T-helper 1 cell treated with Interleukin-12 subunit alpha and Interleukin-12 subunit beta and Interleukin-4 antibody, amounts not matched to agents 30 μg/mL and 1 μg/mL, for 36 hours (primary cell): ENCODE measurements around the gene ARL6IP1.

Source experiments
- H3K27ac Mint-ChIP-seq: one replicate; pipeline ENCODE4 v1.8.0; 2021; ENCODE audit warnings: mild to moderate bottlenecking, mixed read lengths
- H3K27me3 Mint-ChIP-seq: one replicate; pipeline ENCODE4 v1.8.0; 2021; ENCODE audit warnings: low read depth, mixed read lengths
- H3K36me3 Mint-ChIP-seq: one replicate; pipeline ENCODE4 v1.8.0; 2021; ENCODE audit warnings: low read depth, mixed read lengths
- H3K4me1 Mint-ChIP-seq: one replicate; pipeline ENCODE4 v1.8.0; 2021; ENCODE audit warnings: low read depth, mixed read lengths
- H3K4me3 Mint-ChIP-seq: one replicate; pipeline ENCODE4 v1.8.0; 2021; ENCODE audit warnings: mild to moderate bottlenecking, moderate library complexity, mixed read lengths
- H3K9me3 Mint-ChIP-seq: one replicate; pipeline ENCODE4 v1.8.0; 2021; ENCODE audit warnings: mixed read lengths

The ARL6IP1 gene

DNA sequence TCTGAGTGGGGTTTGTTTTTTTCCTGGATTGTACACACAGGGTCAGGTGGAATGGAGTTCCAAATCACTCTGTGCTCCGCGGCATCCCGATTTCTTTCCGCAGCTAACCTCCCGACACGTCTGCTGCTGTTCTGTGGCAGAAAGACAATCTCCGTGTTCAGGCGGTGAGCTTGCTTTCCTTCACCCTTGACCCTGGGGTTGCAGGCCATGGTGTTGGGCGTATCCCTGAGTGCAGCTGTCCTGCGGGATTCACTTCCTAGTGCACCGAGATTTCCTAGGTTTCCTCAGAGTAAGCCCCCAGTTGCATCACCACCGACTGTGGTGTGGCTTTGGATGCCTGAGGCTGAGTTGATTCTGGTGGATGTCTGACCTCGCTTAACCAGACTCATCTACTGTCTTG, 7.8 kb upstream of the ARL6IP1 start:
- no peak overlapping the region for H3K4me3 Mint-ChIP-seq
- H3K4me1 Mint-ChIP-seq, result peaks cover 20% of the 10 kb centered on the region
- H3K36me3 Mint-ChIP-seq, result peaks cover 60% of the 10 kb centered on the region
- no peaks in the 10 kb centered on the region for H3K27me3 Mint-ChIP-seq
- H3K9me3 Mint-ChIP-seq, result no peaks in the 10 kb centered on the region
- H3K27ac Mint-ChIP-seq, result no peak overlapping the region

DNA sequence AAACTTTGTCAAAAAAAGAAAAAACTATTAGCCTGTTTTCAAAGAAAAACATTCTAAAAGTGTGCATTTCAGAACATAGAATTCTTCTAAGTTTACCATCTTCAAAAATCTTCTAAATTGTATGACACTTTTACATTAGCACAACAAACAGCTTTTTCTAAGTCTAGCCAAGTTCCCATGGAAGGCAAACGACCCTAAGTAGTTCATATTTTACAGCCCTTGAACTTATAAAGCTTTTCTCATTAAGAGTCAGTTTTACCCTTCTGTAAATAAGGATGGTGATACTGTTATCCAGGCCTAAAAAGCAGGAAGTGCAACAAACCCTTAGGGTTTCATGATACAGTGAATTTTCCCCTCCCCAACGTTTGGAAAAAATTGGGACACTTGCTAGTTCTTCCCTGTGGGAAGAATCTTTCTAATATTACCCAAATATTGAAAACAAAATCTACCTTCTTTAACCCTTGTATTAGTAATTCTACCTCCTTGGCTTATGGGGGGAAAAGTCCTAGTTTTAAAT, 4.0 kb upstream of the ARL6IP1 start:
- Mint-ChIP-seq H3K27me3 (no peaks in the 10 kb centered on the region), H3K36me3 (peaks cover 48% of the 10 kb centered on the region), H3K27ac (peak overlapping the region; percentile 95), H3K9me3 (no peaks in the 10 kb centered on the region), H3K4me1 (peaks cover 39% of the 10 kb centered on the region), H3K4me3 (no peak overlapping the region)

DNA sequence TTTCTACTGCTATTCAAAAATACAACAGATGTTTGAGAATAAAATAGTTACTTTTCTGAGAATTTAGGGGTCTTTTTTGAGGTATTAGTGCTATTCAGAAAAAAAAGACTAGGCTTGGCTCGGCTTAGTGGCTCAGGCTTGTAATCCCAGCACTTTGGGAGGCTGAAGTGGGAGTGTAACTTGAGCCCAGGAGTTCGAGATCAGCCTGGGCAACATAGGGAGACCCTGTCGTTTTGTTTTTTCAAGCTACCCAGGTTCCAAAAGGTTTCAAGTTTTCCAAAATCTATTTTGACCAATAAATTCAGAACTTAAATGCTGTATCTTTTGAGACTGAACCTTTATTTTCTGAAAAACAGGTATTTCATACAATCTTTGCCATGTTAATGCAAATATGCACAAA, 3.2 kb upstream of the ARL6IP1 start:
- Mint-ChIP-seq H3K4me1 (peaks cover 47% of the 10 kb centered on the region), H3K36me3 (peaks cover 44% of the 10 kb centered on the region), H3K4me3 (no peak overlapping the region), H3K9me3 (no peaks in the 10 kb centered on the region), H3K27ac (peak overlapping the region; percentile 95), H3K27me3 (no peaks in the 10 kb centered on the region)

DNA sequence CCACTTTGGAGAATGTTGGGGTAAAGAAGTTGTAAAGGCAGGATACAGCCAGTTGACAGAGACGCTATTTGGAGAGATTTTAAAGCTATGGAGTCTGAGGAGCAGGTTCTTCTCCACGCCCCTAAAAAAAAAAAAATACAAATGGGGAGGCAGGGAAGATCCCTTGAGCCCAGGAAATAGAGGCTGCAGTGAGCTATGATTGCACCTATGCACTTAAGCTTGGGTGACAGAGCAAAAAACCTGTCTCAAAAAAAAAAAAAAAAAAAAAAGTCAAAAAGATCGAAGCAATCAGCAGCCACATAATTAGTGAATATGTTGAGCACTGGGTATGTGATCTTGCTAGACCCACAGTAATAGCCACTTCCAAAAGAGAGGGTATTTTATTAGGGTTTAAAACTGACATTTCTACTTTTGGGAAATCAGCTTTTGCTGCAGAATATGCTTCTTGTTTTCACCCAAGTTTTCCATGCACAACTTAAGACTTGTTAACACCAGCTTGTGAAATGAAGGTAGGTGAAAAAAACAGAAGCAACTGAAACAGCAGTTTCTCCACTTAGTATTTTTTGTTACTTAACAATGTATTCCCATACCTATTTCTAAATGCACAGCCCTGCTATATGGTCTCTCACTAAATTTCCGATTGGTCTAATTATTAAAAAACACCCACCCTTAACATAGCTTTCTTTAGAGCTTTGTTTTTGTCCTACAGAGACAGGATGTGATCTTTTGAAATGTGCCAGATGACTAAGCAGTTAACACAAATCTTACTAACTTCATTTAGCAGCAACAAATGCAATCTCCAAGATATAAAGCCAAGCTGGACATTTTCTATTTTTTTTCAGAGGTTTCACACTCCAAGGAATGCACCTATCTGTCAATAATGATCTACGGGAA, 2.5 kb upstream of the ARL6IP1 start:
- Mint-ChIP-seq H3K4me1 (peaks cover 51% of the 10 kb centered on the region), H3K36me3 (peaks cover 37% of the 10 kb centered on the region), H3K4me3 (peak overlapping the region; percentile 70), H3K9me3 (no peaks in the 10 kb centered on the region), H3K27me3 (no peaks in the 10 kb centered on the region), H3K27ac (peak overlapping the region; percentile 95)

DNA sequence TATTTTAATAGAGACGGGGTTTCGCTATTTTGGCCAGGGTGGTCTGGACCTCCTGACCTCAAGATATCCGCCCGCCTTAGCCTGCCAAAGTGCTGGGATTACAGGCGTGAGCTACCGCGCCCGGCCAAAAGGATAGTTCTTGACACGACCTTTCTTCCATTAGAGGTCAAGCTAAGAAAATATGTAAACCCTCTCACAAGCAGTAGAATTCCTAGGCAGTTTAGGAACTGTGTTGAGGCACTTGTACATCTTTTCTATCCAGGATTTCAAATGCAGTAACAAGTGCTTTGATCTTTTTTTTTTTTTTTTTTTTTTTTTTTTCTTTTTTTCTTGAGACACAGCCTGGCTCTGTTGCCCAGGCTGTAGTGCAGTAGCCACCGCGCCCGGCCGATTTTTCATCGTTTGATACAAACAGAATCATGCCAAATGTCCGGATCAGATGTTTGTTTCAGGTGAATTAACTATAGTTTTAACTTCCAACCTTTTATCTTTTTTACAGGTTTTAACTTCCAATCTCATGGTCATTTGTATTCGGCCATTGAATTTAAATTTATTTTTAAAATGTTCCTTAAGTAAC, 1.5 kb upstream of the ARL6IP1 start:
- peak overlapping the region; percentile 97 for H3K27ac Mint-ChIP-seq
- no peaks in the 10 kb centered on the region for H3K9me3 Mint-ChIP-seq
- H3K4me1 Mint-ChIP-seq, result peaks cover 58% of the 10 kb centered on the region
- H3K36me3 Mint-ChIP-seq, result peaks cover 38% of the 10 kb centered on the region
- H3K4me3 Mint-ChIP-seq, result peak overlapping the region; percentile 98
- no peaks in the 10 kb centered on the region for H3K27me3 Mint-ChIP-seq

DNA sequence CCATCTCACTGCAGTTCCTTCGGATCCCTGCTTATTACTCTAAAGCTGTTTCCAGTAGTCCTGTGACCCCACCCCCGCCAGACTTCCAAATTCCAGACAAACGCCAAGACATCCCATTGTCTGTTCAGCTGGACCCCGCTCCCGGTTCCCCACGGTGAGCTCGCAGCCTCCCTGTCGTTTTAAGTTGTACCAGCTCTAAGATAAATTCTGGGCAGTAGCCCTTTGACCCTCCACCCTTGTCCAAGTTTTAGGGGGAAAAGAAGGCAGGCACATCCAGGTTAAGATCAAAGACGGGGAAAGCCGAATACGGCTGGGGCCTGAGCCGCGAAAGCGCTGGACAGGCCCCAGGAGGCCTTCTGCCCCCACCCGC, 589 bp downstream of the ARL6IP1 start:
- no peaks in the 10 kb centered on the region for H3K9me3 Mint-ChIP-seq
- peaks cover 38% of the 10 kb centered on the region for H3K36me3 Mint-ChIP-seq
- H3K4me1 Mint-ChIP-seq, result peaks cover 61% of the 10 kb centered on the region
- peak overlapping the region; percentile 97 for H3K27ac Mint-ChIP-seq
- peak overlapping the region; percentile 98 for H3K4me3 Mint-ChIP-seq
- no peaks in the 10 kb centered on the region for H3K27me3 Mint-ChIP-seq

DNA sequence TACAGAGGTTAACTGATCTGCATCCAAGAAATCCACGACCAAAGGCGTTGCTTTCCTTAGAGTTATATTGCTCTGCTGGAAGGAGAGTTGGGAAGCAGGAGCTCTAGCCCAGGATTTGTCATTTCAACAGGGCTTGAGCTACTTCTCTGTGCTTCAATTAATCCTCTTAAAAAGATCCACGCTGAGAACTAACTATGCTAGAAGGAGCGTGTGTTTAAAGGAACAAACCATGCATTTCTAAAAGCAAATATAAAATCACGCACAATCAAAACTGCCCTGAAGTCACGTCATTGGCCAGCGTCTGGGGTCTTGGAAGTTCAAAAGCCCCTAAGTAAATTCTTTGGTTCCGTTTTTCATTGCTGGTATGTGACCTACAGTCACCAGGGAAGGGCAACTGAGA, 1.1 kb downstream of the ARL6IP1 start:
- Mint-ChIP-seq H3K4me3 (peak overlapping the region; percentile 98), H3K27ac (peak overlapping the region; percentile 97), H3K9me3 (no peaks in the 10 kb centered on the region), H3K36me3 (peaks cover 37% of the 10 kb centered on the region), H3K27me3 (no peaks in the 10 kb centered on the region), H3K4me1 (peaks cover 58% of the 10 kb centered on the region)

DNA sequence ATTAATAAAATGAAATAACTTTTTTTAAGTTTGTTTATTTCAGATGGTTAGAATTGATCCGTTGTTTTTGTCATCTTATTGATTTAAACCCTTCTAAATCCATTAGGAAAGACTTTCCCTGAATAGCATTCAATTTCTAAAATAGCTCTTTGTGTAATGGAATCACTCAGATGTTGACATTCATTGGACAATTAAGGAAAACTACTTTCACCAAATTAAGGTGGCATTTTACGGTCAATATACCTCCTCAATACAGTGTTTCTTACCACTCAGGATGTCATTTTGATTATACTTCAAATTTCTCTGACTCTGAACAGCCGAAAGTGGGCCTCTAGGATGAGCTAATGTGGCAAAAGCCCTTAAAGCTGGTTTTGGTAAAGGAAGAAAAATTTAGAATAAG, 1.8 kb downstream of the ARL6IP1 start:
- Mint-ChIP-seq H3K27me3 (no peaks in the 10 kb centered on the region), H3K27ac (peak overlapping the region; percentile 47), H3K4me3 (peak overlapping the region; percentile 98), H3K36me3 (peaks cover 39% of the 10 kb centered on the region), H3K4me1 (peaks cover 52% of the 10 kb centered on the region), H3K9me3 (no peaks in the 10 kb centered on the region)

DNA sequence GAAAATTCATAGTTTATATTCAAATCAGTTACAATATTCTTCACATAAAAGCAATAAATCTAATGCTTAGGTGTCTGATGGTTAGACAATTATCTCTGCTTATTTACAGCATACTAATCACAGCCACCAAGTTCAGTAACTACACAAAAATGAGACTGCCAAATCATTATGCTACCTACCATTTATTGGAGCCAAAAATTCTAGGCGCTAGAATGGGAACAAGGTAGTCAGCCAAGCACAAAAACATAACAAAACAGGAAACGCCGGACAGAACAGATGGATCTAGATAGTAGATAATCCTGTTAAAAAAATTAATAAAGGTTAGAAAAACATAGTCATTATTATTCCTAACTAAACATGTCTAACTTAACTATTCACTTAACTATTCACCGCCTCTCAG, 3.6 kb downstream of the ARL6IP1 start:
- Mint-ChIP-seq H3K36me3 (peaks cover 50% of the 10 kb centered on the region), H3K27me3 (no peaks in the 10 kb centered on the region), H3K9me3 (no peaks in the 10 kb centered on the region), H3K4me3 (no peak overlapping the region), H3K27ac (peak overlapping the region; percentile 45), H3K4me1 (peaks cover 45% of the 10 kb centered on the region)

DNA sequence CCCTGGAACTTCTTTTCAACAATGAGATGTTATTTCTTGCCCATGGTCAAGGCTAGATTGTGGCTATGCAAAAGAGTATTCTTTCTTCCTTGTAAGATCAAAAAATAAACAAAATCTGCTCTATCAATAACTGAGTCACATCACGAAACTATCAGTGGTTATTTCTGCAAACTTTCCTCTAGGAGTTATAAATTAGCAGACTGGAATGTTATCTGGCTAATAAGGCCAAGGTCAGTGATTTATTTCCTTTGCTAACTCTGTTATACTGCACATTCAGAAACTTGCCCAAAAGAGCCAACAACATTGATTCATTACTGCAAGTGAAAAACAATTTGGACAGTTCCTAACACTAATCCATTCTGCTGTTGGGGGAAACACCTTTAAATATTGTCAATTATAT, 5.0 kb downstream of the ARL6IP1 start:
- Mint-ChIP-seq H3K36me3 (peaks cover 56% of the 10 kb centered on the region), H3K4me3 (no peak overlapping the region), H3K27me3 (no peaks in the 10 kb centered on the region), H3K4me1 (peaks cover 42% of the 10 kb centered on the region), H3K9me3 (no peaks in the 10 kb centered on the region), H3K27ac (peak overlapping the region; percentile 20)

DNA sequence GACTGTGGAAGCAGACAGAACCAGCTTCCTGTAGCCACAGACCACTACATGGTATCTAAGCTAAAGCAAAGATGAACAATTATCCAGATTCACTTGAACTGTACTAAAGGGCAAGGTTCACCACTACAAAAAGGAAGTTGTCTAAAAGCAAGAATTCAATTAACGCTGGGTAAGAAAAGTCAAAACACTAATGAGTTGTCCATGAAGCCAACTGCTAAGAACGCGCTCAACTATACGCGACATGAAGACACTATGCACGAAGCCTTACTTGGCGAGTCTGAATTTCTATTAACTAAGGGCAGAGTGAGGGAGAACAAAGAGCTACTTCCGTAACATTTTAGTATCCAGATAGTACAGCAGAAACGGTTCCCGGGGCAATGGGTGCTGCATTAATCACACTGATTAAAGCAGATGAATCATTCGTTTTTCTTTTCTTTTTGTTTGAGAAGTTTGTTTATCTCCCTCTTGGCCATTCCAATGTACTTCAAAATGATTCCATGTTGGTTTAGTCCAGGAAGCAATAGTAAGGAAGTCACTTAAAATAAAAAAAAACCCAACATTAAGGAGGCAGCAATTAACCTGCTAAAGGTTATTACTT, 8.4 kb downstream of the ARL6IP1 start:
- peaks cover 39% of the 10 kb centered on the region for H3K4me1 Mint-ChIP-seq
- H3K27me3 Mint-ChIP-seq, result no peaks in the 10 kb centered on the region
- H3K27ac Mint-ChIP-seq, result no peak overlapping the region
- no peak overlapping the region for H3K4me3 Mint-ChIP-seq
- no peaks in the 10 kb centered on the region for H3K9me3 Mint-ChIP-seq
- H3K36me3 Mint-ChIP-seq, result peaks cover 65% of the 10 kb centered on the region

DNA sequence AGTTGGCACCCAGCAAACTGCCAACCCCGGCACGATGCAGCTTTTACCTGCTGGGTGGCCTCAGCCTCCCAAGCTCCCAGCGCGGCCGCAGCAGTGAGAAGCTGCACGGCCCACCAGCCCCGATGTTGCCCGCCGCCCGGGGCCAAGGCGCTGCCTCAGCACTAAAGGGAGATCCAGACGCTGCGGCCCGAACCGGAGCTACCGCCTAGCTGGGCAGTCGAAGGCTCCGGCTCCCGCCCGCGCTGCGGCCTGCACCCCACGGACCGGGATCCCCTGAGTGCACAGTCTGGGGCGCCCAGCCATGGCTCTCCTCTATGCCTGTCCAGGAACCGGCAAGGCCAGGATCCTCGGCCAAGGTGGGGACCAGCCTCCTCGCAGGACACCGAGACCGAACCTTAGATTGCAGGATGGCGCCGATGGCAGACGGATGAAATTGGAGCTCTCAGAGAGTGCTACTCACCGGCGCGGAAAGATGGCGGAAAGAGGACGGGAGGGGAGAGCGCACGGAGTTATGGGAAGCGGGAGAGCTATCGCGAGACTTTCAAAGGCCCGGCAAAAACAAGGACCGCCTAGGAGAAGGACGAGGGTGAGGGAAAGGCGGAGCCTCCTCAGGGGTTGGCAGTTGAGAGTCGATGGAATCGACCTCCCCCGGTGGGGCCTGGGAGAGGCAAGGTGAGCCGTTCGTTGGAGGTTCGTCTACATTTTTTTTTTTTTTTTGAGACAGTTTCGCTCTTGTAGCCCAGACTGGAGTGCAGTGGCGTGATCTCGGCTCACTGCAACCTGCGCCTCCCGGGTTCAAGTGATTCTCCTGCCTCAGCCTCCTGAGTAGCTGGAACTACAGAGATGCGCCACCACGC, 11.3 kb downstream of the ARL6IP1 start, which contains the start of gene RPS15A:
TSS of gene RPS15A (minus strand) at position 485 of the 857 bp plus-strand sequence. CDS start 1,221 bp downstream, outside the sequence.
- Mint-ChIP-seq H3K36me3 (peaks cover 74% of the 10 kb centered on the region), H3K4me1 (peaks cover 48% of the 10 kb centered on the region), H3K27ac (peak within 1 kb of the TSS; percentile 91), H3K9me3 (no peaks in the 10 kb centered on the region), H3K27me3 (no peaks in the 10 kb centered on the region), H3K4me3 (peak within 1 kb of the TSS; percentile 94)

DNA sequence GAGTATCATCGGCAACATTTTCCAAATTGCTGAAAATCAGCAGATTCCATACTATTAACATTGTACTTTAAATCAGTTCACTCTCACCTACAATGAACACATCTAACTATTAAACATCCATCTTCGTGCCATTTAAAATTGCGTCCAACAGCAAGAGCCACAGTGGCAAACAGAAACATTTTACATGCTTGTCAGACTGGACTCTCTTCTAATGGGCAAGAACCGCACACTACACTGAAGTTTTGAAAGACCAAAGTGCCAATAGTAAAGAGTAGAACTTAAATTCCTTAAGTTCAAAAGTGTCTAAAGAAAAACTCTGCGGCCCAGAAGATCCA, 11.9 kb downstream of the ARL6IP1 start:
- Mint-ChIP-seq H3K36me3 (peaks cover 77% of the 10 kb centered on the region), H3K4me1 (peaks cover 53% of the 10 kb centered on the region), H3K27me3 (no peaks in the 10 kb centered on the region)

More for the DNA sequence above, 11.9 kb downstream of the ARL6IP1 start:
- Mint-ChIP-seq H3K9me3 (no peaks in the 10 kb centered on the region), H3K4me3 (peak overlapping the region; percentile 94), H3K27ac (peak overlapping the region; percentile 91)
